ENCODE results near the gene HAP1.
"Not testable (repeated sequence)": the region's sequence is repeated elsewhere in the genome, so short reads cannot be mapped to it uniquely, and the experiment has no call there.

- not testable (repeated sequence) for TF ChIP-seq CTCF (conservative IDR thresholded peaks at IDR 0.05; ENCODE audit: low read length); EZH2phosphoT487 (IDR thresholded peaks at IDR 0.05; ENCODE audit: borderline replicate concordance, low read depth, low read length)
These were observed 48.7 kb downstream of the HAP1 start for GRCh38 chr17:41685753-41686152.

All from OCI-LY7 (cell line).